COLO668 (cell line): ENCODE data around the gene IAH1.
"Not testable (repeated sequence)": the region's sequence is repeated elsewhere in the genome, so short reads cannot be mapped to it uniquely, and the experiment has no call there.

Source experiments
- DNase-seq: peaks from one replicate; lab custom pipeline; 2025; ENCODE audit not compliant: unreplicated experiment; lab: John Stamatoyannopoulos, UW

IAH1 gene

GRCh38 chr2:9473308-9473984, 905 bp upstream of the IAH1 start:
- peak; percentile 75 for DNase-seq

DNA sequence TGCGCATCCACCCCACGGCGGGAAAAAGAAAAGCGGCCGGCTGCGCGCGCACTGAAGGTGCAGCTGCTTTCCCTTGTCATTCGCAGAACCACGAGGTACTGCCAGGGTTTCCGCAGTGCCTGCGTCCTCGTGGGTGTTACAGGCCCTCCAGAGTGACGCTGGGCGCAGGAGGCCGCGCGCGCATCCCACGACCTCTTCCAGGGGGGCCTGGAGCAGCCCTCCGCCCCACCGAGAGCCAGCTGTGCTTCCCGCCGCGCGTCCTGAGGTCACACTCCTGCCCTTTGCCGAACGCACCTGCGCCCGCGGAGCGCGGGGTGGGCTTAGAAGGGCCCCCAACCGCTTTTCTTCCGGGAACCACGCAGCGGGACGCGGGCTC, 378 bp upstream of the IAH1 start:
- peak; percentile 78 for DNase-seq

- no peak for DNase-seq
Observed at GRCh38 chr2:9477914-9478313, 3.6 kb downstream of the IAH1 start.

- no peak for DNase-seq
Observed at GRCh38 chr2:9478526-9478925, 4.2 kb downstream of the IAH1 start.

- no peak for DNase-seq
Observed at GRCh38 chr2:9480157-9480556, 5.8 kb downstream of the IAH1 start.

DNA sequence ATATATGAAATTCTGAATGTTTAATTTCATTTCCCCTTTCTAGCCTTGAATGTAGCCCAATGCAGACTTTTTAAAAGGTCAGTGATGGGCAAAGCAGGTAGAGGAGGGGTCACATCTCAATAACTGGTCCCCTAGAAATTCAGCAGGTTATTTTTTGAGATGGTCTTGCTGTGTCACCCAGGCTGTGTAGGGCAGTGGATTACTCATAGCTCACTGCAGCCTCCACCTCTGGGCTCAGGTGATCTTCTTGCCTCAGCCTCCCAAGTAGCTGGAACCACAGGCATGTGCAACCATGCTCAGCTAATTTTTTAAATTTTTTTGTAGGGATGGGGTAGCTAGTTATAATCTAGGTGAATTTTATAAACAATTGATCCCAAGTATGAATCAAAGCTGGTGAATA, 8.8 kb downstream of the IAH1 start:
- no peak for DNase-seq

GRCh38 chr2:9484533-9484932, 10.2 kb downstream of the IAH1 start:
- no peak for DNase-seq

- DNase-seq, result no peak
Observed at GRCh38 chr2:9488583-9489547, 14.5 kb downstream of the IAH1 start.

- DNase-seq, result no peak
Observed at GRCh38 chr2:9490789-9491188, 16.4 kb downstream of the IAH1 start.

DNA sequence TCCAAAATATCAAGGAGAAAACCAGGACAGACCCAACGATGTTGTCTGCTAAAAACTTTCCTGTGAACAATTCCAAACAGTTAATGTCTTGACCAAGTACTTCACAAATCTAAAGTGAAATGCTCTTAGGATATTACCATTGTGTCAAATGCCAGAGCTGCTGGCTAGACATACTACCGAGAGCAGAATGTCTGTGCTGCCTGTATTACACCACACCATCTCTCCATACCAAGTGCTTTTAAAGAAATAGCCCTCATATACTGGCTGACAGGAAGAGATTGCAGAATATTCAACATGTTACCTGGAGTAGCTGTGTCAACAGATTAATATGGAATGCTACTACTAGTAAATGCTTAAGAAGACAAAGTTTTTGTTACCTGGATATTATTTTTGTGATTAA, 18.6 kb downstream of the IAH1 start:
- no peak for DNase-seq

GRCh38 chr2:9493478-9493877, 19.1 kb downstream of the IAH1 start:
- DNase-seq, result no peak

DNA sequence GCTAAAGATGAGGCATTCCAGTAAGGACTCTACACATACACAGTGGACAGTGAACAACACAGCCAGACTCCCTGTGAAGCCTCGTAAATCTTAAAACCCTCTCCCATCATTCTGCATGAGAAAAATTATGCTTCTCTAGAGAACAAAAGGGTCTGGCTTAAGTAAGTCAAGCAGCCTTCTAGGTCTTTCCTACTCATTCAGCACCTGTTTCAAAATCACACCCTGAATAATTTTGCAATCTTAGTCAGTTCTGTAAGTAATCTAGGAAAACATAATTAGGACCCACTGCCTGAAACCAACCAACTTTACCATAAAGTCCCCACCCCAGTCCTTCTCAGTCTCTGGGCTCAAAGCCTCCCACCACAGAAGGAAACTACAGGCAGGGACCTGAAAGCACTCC, 19.7 kb downstream of the IAH1 start:
- no peak for DNase-seq

DNA sequence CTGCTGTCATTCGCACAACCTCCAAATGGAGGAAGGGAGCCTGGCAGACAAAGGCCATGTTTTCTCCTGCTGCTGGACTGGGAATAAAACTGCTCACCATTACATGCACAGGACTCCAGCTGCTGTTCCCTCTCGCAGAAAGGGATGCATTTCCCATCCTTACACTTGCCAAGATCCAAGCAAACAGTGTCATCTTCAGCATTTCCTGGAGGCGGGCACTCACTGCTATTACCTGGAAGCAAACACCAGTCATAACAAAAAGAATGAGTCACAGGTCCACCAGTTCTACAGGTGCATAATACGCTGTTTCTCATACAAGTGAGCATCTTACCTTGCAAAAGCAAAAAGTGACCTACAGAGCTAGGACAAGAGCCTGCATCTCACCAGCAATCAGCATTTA, 22.7 kb downstream of the IAH1 start:
- DNase-seq, result peak; percentile 62

DNA sequence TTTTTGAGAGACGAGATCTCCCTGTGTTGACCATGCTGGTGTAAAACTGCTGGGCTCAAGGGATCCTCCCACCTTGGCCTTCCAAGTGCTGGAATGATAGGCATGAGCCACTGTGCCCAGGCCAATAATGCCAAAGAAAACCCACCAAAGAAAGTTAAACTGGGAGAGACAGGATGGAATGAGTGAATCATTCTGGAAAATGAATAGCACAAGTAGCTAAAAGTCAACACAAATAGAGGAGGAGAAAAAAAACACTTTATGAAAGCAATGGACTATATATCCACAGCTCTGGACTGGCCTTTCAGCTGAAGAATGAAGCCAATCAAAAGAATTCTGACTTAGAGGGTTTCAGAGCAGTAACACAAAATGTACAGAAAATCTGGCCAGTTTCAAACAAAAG, 23.9 kb downstream of the IAH1 start:
- no peak for DNase-seq

- DNase-seq, result no peak
Observed at GRCh38 chr2:9508931-9509330, 34.6 kb downstream of the IAH1 start.

GRCh38 chr2:9513946-9514345, 39.6 kb downstream of the IAH1 start:
- not testable (repeated sequence) for DNase-seq

DNA sequence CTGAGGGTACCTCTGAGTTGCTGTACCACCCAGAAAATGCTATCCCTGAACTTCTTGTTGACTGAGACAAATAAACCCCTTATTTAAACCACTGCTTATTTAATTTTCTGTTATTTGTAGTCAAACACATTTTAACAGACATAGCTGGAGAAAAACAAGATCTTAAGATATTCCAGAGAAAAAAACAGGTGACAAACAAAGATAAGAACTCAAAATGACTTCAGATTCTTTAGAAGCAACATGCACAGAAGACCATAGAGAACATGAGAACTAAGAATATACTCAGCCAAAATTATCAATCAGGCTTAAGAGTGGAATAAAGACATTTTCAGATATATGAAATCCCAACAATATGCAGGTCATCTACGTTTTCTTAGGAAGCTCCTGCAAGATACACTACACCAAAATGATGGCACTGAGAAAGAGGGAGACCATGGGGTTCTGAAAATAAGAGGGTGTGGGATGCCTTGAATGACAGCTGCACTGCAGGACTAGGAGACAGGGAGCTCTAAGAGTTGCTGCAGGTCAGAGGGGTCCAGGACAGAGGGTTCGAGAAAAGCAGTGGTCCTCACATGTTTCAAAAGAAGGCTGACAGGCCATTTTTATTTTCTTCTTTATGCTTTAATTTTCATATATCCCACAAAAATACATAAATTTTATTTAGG, 42.9 kb downstream of the IAH1 start:
- DNase-seq, result no peak

- no peak for DNase-seq
Observed at GRCh38 chr2:9518163-9518562, 43.8 kb downstream of the IAH1 start.

- no peak for DNase-seq
Observed at GRCh38 chr2:9518780-9519179, 44.4 kb downstream of the IAH1 start.

- DNase-seq, result no peak
Observed at GRCh38 chr2:9519250-9519649, 44.9 kb downstream of the IAH1 start.

DNA sequence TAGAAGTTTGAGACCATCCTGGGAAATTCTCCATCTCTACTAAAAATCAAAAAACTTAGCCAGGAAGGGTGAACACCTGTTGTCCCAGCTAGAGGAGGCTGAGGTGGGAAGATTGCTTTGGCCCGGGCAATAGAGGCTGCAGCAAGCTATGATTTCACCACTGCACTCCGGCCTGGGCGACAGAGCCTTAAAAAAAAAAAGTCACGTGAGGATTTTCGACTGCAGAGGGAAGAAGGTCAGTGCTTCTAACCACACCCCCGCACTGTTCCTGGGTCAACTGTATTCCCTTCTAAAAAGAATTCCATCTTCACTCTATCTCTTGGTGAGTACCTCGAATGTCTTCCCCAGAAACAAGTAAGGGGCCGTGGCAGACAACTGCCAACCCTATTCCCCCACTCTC, 49.9 kb downstream of the IAH1 start:
- DNase-seq, result no peak

- no peak for DNase-seq
Observed at GRCh38 chr2:9525266-9525665, 50.9 kb downstream of the IAH1 start.
